HK-2 (cell line): ENCODE results near the gene LMNB1.
"Not testable (repeated sequence)": the region's sequence is repeated elsewhere in the genome, so short reads cannot be mapped to it uniquely, and the experiment has no call there.

Experiments used
- DNase-seq: peaks from one replicate; pipeline ENCODE4 v3.0.0-alpha.2; 2018; ENCODE audit not compliant: unreplicated experiment

LMNB1 gene

GRCh38 chr5:126778675-126779403 lies 1.9 kb downstream of the LMNB1 start:
- DNase-seq = no peak

GRCh38 chr5:126780165-126780827 lies 3.4 kb downstream of the LMNB1 start:
- no peak for DNase-seq

- not testable (repeated sequence) for DNase-seq
Observed at GRCh38 chr5:126788409-126788808, 11.5 kb downstream of the LMNB1 start.

DNA sequence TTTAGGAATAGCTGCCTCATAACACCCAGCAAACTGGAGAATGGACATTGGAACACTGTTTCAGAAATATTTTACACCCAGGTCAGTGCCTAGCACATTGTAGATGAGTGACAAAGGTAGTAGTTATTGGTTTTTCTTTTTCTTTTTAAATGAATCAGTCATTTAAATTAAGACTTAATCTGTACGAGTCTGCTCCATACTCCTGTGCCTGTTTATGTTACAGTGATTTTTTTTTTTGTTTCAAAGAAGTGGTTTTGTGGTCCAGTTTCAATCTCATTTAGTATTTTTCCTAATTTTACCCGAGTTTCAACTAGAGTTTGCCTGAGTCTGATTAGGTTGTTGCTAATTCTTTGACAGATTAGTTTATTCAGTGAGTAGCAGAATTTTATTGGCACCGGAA lies 16.2 kb downstream of the LMNB1 start:
- DNase-seq = no peak

- DNase-seq = not testable (repeated sequence)
Observed at GRCh38 chr5:126793648-126794047, 16.7 kb downstream of the LMNB1 start.

- no peak for DNase-seq
Observed at GRCh38 chr5:126794157-126794828, 17.4 kb downstream of the LMNB1 start.

DNA sequence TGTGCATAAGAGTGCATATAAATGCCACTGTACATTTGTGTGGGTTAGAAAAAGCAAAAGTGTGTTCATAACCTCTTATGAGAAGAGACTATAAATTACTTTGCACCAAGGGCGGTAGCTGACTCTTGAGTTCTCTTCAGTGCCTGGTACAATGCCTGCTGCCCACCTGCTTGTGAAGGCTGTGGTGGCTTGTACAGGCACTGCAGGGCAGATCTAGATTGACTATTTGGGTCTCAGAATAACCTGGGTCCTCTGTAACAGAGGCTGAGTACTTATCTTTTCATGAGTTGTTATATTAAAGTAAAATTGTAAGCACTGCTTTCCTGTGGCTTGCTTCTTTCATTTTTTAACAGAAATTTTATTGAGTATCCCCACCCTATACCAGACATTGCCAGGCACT lies 22.8 kb downstream of the LMNB1 start:
- DNase-seq = no peak

GRCh38 chr5:126801174-126801991 lies 24.4 kb downstream of the LMNB1 start:
- no peak for DNase-seq

DNA sequence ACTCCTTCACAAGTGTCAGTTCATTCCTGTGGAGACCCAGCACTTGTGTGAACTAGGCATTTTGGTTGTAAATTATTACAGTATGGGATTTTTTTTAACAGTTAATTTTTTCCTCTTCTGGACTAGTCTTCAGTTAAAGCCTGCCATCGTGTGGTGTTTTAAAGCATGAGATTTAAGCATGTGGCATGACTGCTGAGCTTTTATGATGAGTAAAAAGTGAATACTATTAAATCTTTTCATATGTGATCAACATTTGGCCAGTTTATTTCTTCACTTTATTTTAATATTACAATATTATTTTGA lies 25.0 kb downstream of the LMNB1 start:
- no peak for DNase-seq

DNA sequence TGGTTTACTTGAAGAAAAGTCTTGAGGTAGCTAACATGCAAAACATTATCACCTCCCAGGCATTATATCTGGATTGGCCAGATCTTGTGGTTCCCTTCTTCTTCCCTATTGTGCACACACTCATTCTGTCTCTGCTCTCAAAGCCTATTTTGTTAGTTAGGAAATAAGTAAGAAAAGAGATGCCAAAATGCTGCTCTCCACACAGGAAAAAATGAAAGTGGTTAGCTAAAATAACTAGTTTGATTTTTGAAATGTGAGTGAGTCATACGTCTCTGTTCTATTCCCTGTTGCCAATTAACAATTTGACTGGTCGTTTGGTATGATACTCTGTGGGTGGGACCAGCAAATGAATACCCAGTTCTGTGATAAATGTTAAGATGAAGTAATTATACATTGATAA lies 28.1 kb downstream of the LMNB1 start:
- no peak for DNase-seq

GRCh38 chr5:126808521-126808988 lies 31.6 kb downstream of the LMNB1 start:
- DNase-seq = no peak

GRCh38 chr5:126809916-126810315 lies 33.0 kb downstream of the LMNB1 start:
- DNase-seq = no peak

GRCh38 chr5:126810596-126811380 lies 33.9 kb downstream of the LMNB1 start:
- no peak for DNase-seq

GRCh38 chr5:126811515-126812198 lies 34.7 kb downstream of the LMNB1 start:
- no peak for DNase-seq

DNA sequence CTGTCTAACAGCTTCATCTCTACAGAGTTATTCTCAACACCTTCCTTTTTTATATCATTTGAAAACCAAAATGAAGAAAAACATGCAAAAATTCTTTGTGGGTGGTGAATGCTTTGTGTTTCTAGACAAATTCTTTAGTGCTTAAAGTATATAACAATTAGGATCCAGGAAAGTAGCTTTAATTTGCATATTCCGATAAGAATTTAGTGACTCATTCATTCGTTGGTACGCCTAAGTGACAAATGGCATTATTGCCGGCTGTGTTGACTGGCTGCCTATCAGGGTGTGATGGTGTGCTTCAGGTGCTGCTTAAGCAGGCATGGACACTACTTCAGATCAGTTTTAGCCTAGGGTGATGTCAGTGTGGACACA lies 35.2 kb downstream of the LMNB1 start:
- DNase-seq = no peak

- not testable (repeated sequence) for DNase-seq
Observed at GRCh38 chr5:126813799-126814198, 36.9 kb downstream of the LMNB1 start.

GRCh38 chr5:126814721-126815404 lies 37.9 kb downstream of the LMNB1 start:
- DNase-seq = no peak

GRCh38 chr5:126816649-126817048 lies 39.7 kb downstream of the LMNB1 start:
- no peak for DNase-seq

- DNase-seq = no peak
Observed at GRCh38 chr5:126818736-126819135, 41.8 kb downstream of the LMNB1 start.

GRCh38 chr5:126819253-126819652 lies 42.3 kb downstream of the LMNB1 start:
- DNase-seq = no peak
